HG03439 (cell line): Measurements from ENCODE around the gene ZNF385B.
"Not testable (repeated sequence)": the region's sequence is repeated elsewhere in the genome, so short reads cannot be mapped to it uniquely, and the experiment has no call there.

Experiments used
- ATAC-seq: cut with Tn5 transposase; IDR thresholded peaks from one replicate; pipeline ENCODE4 v1.9.1; 2021; ENCODE audit warnings: mild to moderate bottlenecking, moderate library complexity; ENCODE audit not compliant: unreplicated experiment

The ZNF385B gene

GRCh38 chr2:179524809-179525339 lies 336.5 kb downstream of the ZNF385B start:
- no peak for ATAC-seq

- ATAC-seq = no peak
Observed at GRCh38 chr2:179521944-179522343, 339.5 kb downstream of the ZNF385B start.

GRCh38 chr2:179518830-179519229 lies 342.6 kb downstream of the ZNF385B start:
- ATAC-seq = no peak

- no peak for ATAC-seq
Observed at GRCh38 chr2:179513181-179513580, 348.2 kb downstream of the ZNF385B start.

- ATAC-seq = no peak
Observed at GRCh38 chr2:179512281-179513035, 349.0 kb downstream of the ZNF385B start.

- ATAC-seq = no peak
Observed at GRCh38 chr2:179511105-179511789, 350.2 kb downstream of the ZNF385B start.

GRCh38 chr2:179495315-179495714 lies 366.1 kb downstream of the ZNF385B start:
- no peak for ATAC-seq

GRCh38 chr2:179488563-179488962 lies 372.8 kb downstream of the ZNF385B start:
- ATAC-seq = no peak

- ATAC-seq = no peak
Observed at GRCh38 chr2:179487010-179487731, 374.2 kb downstream of the ZNF385B start.

GRCh38 chr2:179483131-179483530 lies 378.3 kb downstream of the ZNF385B start:
- no peak for ATAC-seq

GRCh38 chr2:179479947-179480346 lies 381.5 kb downstream of the ZNF385B start:
- ATAC-seq = no peak

GRCh38 chr2:179478771-179479170 lies 382.6 kb downstream of the ZNF385B start:
- ATAC-seq = no peak

- no peak for ATAC-seq
Observed at GRCh38 chr2:179470992-179471391, 390.4 kb downstream of the ZNF385B start.

- ATAC-seq = no peak
Observed at GRCh38 chr2:179470089-179470488, 391.3 kb downstream of the ZNF385B start.

GRCh38 chr2:179467960-179468359 lies 393.5 kb downstream of the ZNF385B start:
- no peak for ATAC-seq

- no peak for ATAC-seq
Observed at GRCh38 chr2:179467111-179467510, 394.3 kb downstream of the ZNF385B start.

GRCh38 chr2:179461420-179461819 lies 400.0 kb downstream of the ZNF385B start:
- no peak for ATAC-seq

GRCh38 chr2:179460181-179460929 lies 401.1 kb downstream of the ZNF385B start:
- no peak for ATAC-seq

GRCh38 chr2:179458113-179458512 lies 403.3 kb downstream of the ZNF385B start:
- ATAC-seq = not testable (repeated sequence)

- no peak for ATAC-seq
Observed at GRCh38 chr2:179455824-179456223, 405.6 kb downstream of the ZNF385B start.

GRCh38 chr2:179455172-179455524 lies 406.3 kb downstream of the ZNF385B start:
- no peak for ATAC-seq
